Fibroblast of lung (primary cell): ENCODE measurements around the gene DICER1. TPM values are rescaled to one million over a fixed set of nuclear protein-coding genes. Genes with fewer than 3 reads are reported as not detected.

Source experiments
- DNase-seq, 2 donors: peaks; one replicate each; pipeline versions ENCODE4 v3.0.0 to v3.0.0-alpha.2; 2010; ENCODE audit warnings: low read depth in 2 of 2
- H2AFZ ChIP-seq: 2 replicates; pipeline ENCODE4 v1.5.1; 2012; ENCODE audit warnings: low read length, control low read depth, inconsistent platforms
- H3K27ac ChIP-seq: 2 replicates; pipeline ENCODE4 v1.5.1; 2011; ENCODE audit warnings: low read length, control low read depth; ENCODE audit not compliant: insufficient read depth
- H3K27me3 ChIP-seq: 2 replicates; pipeline ENCODE4 v1.5.1; 2011; ENCODE audit warnings: mild to moderate bottlenecking, low read length; ENCODE audit not compliant: control insufficient read depth, insufficient read depth
- H3K36me3 ChIP-seq: 2 replicates; pipeline ENCODE4 v1.5.1; 2011; ENCODE audit warnings: low read length; ENCODE audit not compliant: control insufficient read depth, insufficient read depth
- H3K4me1 ChIP-seq: 2 replicates; pipeline ENCODE4 v1.5.1; 2011; ENCODE audit warnings: low read length; ENCODE audit not compliant: control insufficient read depth, insufficient read depth; ENCODE audit errors: extremely low read depth
- H3K4me2 ChIP-seq: 2 replicates; pipeline ENCODE4 v1.5.1; 2011; ENCODE audit warnings: low read length, control low read depth; ENCODE audit not compliant: insufficient read depth; ENCODE audit errors: extremely low read depth
- H3K4me3 ChIP-seq, 4 experiments: fragments of 200-600 bp in 1 of 4; sonication (generic) in 1 of 4; replicated peaks in 1 of 4; 2 replicates each; pipeline ENCODE4 v1.5.1; 2011 to 2016; ENCODE audit warnings: low read length in 4 of 4, low read depth in 3 of 4, mild to moderate bottlenecking in 3 of 4, control low read depth in 2 of 4, inconsistent platforms in 1 of 4, mixed read lengths in 1 of 4; ENCODE audit not compliant: insufficient read depth in 1 of 4; ENCODE audit errors: control extremely low read depth in 1 of 4
- H3K79me2 ChIP-seq: 2 replicates; pipeline ENCODE4 v1.5.1; 2012; ENCODE audit warnings: mild to moderate bottlenecking, low read length, inconsistent platforms; ENCODE audit not compliant: control insufficient read depth, insufficient read depth
- H3K9ac ChIP-seq: 2 replicates; pipeline ENCODE4 v1.5.1; 2011; ENCODE audit warnings: mild to moderate bottlenecking, low read length, control low read depth; ENCODE audit not compliant: insufficient read depth
- H3K9me3 ChIP-seq: 2 replicates; pipeline ENCODE4 v1.5.1; 2012; ENCODE audit warnings: low read depth, low read length; ENCODE audit not compliant: control insufficient read depth, insufficient read depth
- H4K20me1 ChIP-seq: 2 replicates; pipeline ENCODE4 v1.5.1; 2011; ENCODE audit warnings: low read length; ENCODE audit not compliant: control insufficient read depth, insufficient read depth; ENCODE audit errors: extremely low read depth
- EZH2 ChIP-seq: IDR thresholded peaks from 2 replicates; pipeline ENCODE4 v1.5.1; 2012; ENCODE audit warnings: low read length, control low read depth, mild to moderate bottlenecking; ENCODE audit errors: missing control alignments
- polyA plus RNA-seq, 2 donors: library from polyadenylated mRNA; depleted of rRNA in 1 of 2; stranded (reverse) in 1 of 2; unstranded in 1 of 2; fragments of >200 nt; gene quantifications; 2 replicates each; pipeline ENCODE4 v1.2.1, GENCODE V29; 2011 to 2012; ENCODE audit warnings: missing spikeins in 1 of 2
- total RNA-seq: library from RNA; depleted of rRNA; stranded (reverse); fragments of >200 nt; gene quantifications from 2 replicates; pipeline ENCODE4 v1.2.1, GENCODE V29; 2014
- TF ChIP-seq, protein P1 (sequence below), 2 donors: IDR thresholded peaks in 1 of 2; conservative IDR thresholded peaks in 1 of 2; 1 replicate in 1 of 2; 2 replicates in 1 of 2; pipeline ENCODE4 v1.5.1; 2011 to 2012; ENCODE audit warnings: low read length in 2 of 2, control low read depth in 1 of 2, inconsistent platforms in 1 of 2, low read depth in 1 of 2, mild to moderate bottlenecking in 1 of 2

DICER1 gene
- total and polyA plus RNA-seq, 2 donors (not counting 1 experiment from before 2014, with no cell fraction given): 20.3 to 28.7 TPM

GRCh38 chr14:95096476-95096875 lies 60.9 kb downstream of the DICER1 start:
- no peak overlapping the region for H2AFZ ChIP-seq
- TF ChIP-seq, protein P1, sequence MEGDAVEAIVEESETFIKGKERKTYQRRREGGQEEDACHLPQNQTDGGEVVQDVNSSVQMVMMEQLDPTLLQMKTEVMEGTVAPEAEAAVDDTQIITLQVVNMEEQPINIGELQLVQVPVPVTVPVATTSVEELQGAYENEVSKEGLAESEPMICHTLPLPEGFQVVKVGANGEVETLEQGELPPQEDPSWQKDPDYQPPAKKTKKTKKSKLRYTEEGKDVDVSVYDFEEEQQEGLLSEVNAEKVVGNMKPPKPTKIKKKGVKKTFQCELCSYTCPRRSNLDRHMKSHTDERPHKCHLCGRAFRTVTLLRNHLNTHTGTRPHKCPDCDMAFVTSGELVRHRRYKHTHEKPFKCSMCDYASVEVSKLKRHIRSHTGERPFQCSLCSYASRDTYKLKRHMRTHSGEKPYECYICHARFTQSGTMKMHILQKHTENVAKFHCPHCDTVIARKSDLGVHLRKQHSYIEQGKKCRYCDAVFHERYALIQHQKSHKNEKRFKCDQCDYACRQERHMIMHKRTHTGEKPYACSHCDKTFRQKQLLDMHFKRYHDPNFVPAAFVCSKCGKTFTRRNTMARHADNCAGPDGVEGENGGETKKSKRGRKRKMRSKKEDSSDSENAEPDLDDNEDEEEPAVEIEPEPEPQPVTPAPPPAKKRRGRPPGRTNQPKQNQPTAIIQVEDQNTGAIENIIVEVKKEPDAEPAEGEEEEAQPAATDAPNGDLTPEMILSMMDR (conservative IDR thresholded peaks at IDR 0.05 in 1 of 2, IDR thresholded peaks at IDR 0.05 in 1 of 2; ENCODE audit: low read depth in 1 of 2, low read length in 2 of 2): no peak
- TF ChIP-seq EZH2: no peak
- H3K79me2 ChIP-seq: no peaks in the 10 kb centered on the region
- no peak overlapping the region for H3K4me3 ChIP-seq
- no peak overlapping the region for H3K4me2 ChIP-seq
- H4K20me1 ChIP-seq: no peaks in the 10 kb centered on the region
- no peaks in the 10 kb centered on the region for H3K4me1 ChIP-seq
- DNase-seq: no peak
- peaks cover 9% of the 10 kb centered on the region for H3K36me3 ChIP-seq
- H3K9me3 ChIP-seq: no peaks in the 10 kb centered on the region
- H3K27me3 ChIP-seq: no peaks in the 10 kb centered on the region
- H3K9ac ChIP-seq: no peak overlapping the region
- H3K27ac ChIP-seq: no peak overlapping the region

GRCh38 chr14:95095996-95096395 lies 61.3 kb downstream of the DICER1 start:
- Histone ChIP-seq H3K79me2 (no peaks in the 10 kb centered on the region), H3K9me3 (no peaks in the 10 kb centered on the region), H3K36me3 (peaks cover 9% of the 10 kb centered on the region), H3K4me2 (no peak overlapping the region), H2AFZ (no peak overlapping the region), H3K4me1 (no peaks in the 10 kb centered on the region), H3K27ac (no peak overlapping the region), H4K20me1 (no peaks in the 10 kb centered on the region), H3K4me3 (no peak overlapping the region), H3K9ac (no peak overlapping the region), H3K27me3 (no peaks in the 10 kb centered on the region)
- TF ChIP-seq, protein P1 (conservative IDR thresholded peaks at IDR 0.05 in 1 of 2, IDR thresholded peaks at IDR 0.05 in 1 of 2; ENCODE audit: low read depth in 1 of 2, low read length in 2 of 2): no peak
- no peak for TF ChIP-seq EZH2
- DNase-seq: no peak

- no peaks in the 10 kb centered on the region for H3K9me3 ChIP-seq
- H3K9ac ChIP-seq: no peak overlapping the region
- H3K27me3 ChIP-seq: no peaks in the 10 kb centered on the region
- no peak overlapping the region for H2AFZ ChIP-seq
- no peaks in the 10 kb centered on the region for H3K79me2 ChIP-seq
- no peak overlapping the region for H3K4me2 ChIP-seq
- no peak for DNase-seq
- H3K4me3 ChIP-seq: no peak overlapping the region
- TF ChIP-seq, protein P1 (conservative IDR thresholded peaks at IDR 0.05 in 1 of 2, IDR thresholded peaks at IDR 0.05 in 1 of 2; ENCODE audit: low read depth in 1 of 2, low read length in 2 of 2): no peak
- no peak for TF ChIP-seq EZH2
- no peaks in the 10 kb centered on the region for H4K20me1 ChIP-seq
- H3K4me1 ChIP-seq: no peaks in the 10 kb centered on the region
- peaks cover 10% of the 10 kb centered on the region for H3K36me3 ChIP-seq
- H3K27ac ChIP-seq: no peak overlapping the region
These were observed 64.6 kb downstream of the DICER1 start for GRCh38 chr14:95092723-95093122.
